HCT116 (cell line): Measurements from ENCODE around the gene CSK. TPM values are rescaled to one million over a fixed set of nuclear protein-coding genes. Genes with fewer than 3 reads are reported as not detected.

Experiments used
- ATAC-seq: fragments of 200-7000 bp; cut with Tn5 transposase; 2 replicates; pipeline ENCODE4 v1.9.1; 2020; ENCODE audit warnings: mild to moderate bottlenecking, moderate library complexity
- BruUV-seq: library from RNA; stranded (reverse); fragments of 400-500 nt; replicated peaks from 2 replicates; lab custom pipeline; 2021; lab: Mats Ljungman, UMichigan
- CTCF ChIA-PET: fragments of 300-600 bp; sonication (Branson Sonifier 250); formaldehyde crosslinking; loops from one replicate; lab custom pipeline; 2021; ENCODE audit warnings: antibody characterized with exemption; lab: Charles Lee
- POLR2A ChIA-PET: fragments of 300-600, 350-600 bp; sonication (Branson Sonifier 250); formaldehyde crosslinking; loops from one replicate; lab custom pipeline; 2021; ENCODE audit warnings: antibody characterized with exemption; lab: Charles Lee
- RAD21 ChIA-PET, 2 experiments: fragments of 300-600 bp; sonication (Branson Sonifier 250); formaldehyde crosslinking; loops; one replicate each; lab custom pipeline; 2023; ENCODE audit warnings: low total read pairs in 2 of 2; ENCODE audit not compliant: uncharacterized antibody in 2 of 2, unreplicated experiment in 2 of 2, low non-redundant PET in 1 of 2; lab: Charles Lee
- DNase-seq: peaks from one replicate; pipeline ENCODE4 v3.0.0-alpha.2; 2010; ENCODE audit warnings: low read depth, low spot score
- H2AFZ ChIP-seq: fragments of 200-600 bp; shearing (Covaris generic), sonication (generic); 2 replicates; pipeline ENCODE4 v1.6.1; 2017; ENCODE audit warnings: low read depth, mixed run types, mixed read lengths, antibody characterized with exemption, low read length; ENCODE audit not compliant: poor library complexity, severe bottlenecking
- H3K27ac ChIP-seq: 2 replicates; pipeline ENCODE4 v1.5.1; 2012; ENCODE audit warnings: low read depth, low read length
- H3K27me3 ChIP-seq: fragments of 200-600 bp; sonication (generic); 2 replicates; pipeline ENCODE4 v1.6.1; 2016; ENCODE audit warnings: mixed run types, low read length, mixed read lengths; ENCODE audit not compliant: insufficient read depth
- H3K36me3 ChIP-seq, 2 experiments: fragments of 200-500 bp in 1 of 2; fragments of 200-600 bp in 1 of 2; sonication (Bioruptor generic) in 1 of 2; sonication (generic) in 1 of 2; 2 replicates each; pipeline versions ENCODE4 v1.5.1 to v1.6.1; 2014 to 2016; ENCODE audit warnings: low read length in 2 of 2, inconsistent platforms in 1 of 2, mixed read lengths in 1 of 2, mixed run types in 1 of 2; ENCODE audit not compliant: insufficient read depth in 2 of 2, control insufficient read depth in 1 of 2
- H3K4me1 ChIP-seq, 2 experiments: fragments of 200-600 bp in 1 of 2; sonication (generic) in 1 of 2; 2 replicates each; pipeline versions ENCODE4 v1.5.1 to v1.6.1; 2012 to 2017; ENCODE audit warnings: low read length in 2 of 2, inconsistent platforms in 1 of 2, mild to moderate bottlenecking in 1 of 2, mixed read lengths in 1 of 2, mixed run types in 1 of 2, moderate library complexity in 1 of 2; ENCODE audit not compliant: insufficient read depth in 2 of 2, control insufficient read depth in 1 of 2
- H3K4me2 ChIP-seq: fragments of 200-600 bp; sonication (generic); 2 replicates; pipeline ENCODE4 v1.6.1; 2017; ENCODE audit warnings: mixed run types, low read length, mixed read lengths
- H3K4me3 ChIP-seq, 2 experiments: fragments of 200-600 bp in 1 of 2; sonication (generic) in 1 of 2; replicated peaks in 1 of 2; 2 replicates each; pipeline ENCODE4 v1.5.1; 2011 to 2016; ENCODE audit warnings: low read length in 2 of 2, control low read depth in 1 of 2, low read depth in 1 of 2, mild to moderate bottlenecking in 1 of 2, mixed read lengths in 1 of 2, mixed run types in 1 of 2
- H3K79me2 ChIP-seq: fragments of 200-600 bp; sonication (generic); 2 replicates; pipeline ENCODE4 v1.6.1; 2017; ENCODE audit warnings: mild to moderate bottlenecking, mixed run types, low read length, moderate library complexity, mixed read lengths; ENCODE audit not compliant: insufficient read depth
- H3K9ac ChIP-seq: fragments of 200-600 bp; sonication (generic); 2 replicates; pipeline ENCODE4 v1.6.1; 2016; ENCODE audit warnings: low read length, mixed read lengths
- H3K9me2 ChIP-seq: fragments of 200-600 bp; sonication (generic), shearing (Covaris generic); 2 replicates; pipeline ENCODE4 v1.6.1; 2017; ENCODE audit warnings: mixed run types, mild to moderate bottlenecking, moderate library complexity; ENCODE audit not compliant: insufficient read depth
- H3K9me3 ChIP-seq, 2 experiments: fragments of 200-500 bp in 1 of 2; fragments of 200-600 bp in 1 of 2; sonication (Bioruptor generic) in 1 of 2; sonication (generic) in 1 of 2; 2 replicates each; pipeline ENCODE4 v1.6.1; 2014 to 2017; ENCODE audit warnings: low read length in 2 of 2, mixed read lengths in 2 of 2, inconsistent platforms in 1 of 2, low read depth in 1 of 2, mild to moderate bottlenecking in 1 of 2, mixed run types in 1 of 2, moderate library complexity in 1 of 2; ENCODE audit not compliant: control insufficient read depth in 1 of 2, insufficient read depth in 1 of 2
- H4K20me1 ChIP-seq: fragments of 200-600 bp; sonication (generic), shearing (Covaris generic); 2 replicates; pipeline ENCODE4 v1.6.1; 2017; ENCODE audit warnings: mixed run types, mild to moderate bottlenecking, moderate library complexity; ENCODE audit not compliant: insufficient read depth
- CEBPB ChIP-seq: IDR thresholded peaks from 2 replicates; pipeline ENCODE4 v1.6.1; 2012; ENCODE audit warnings: low read depth
- ELF1 ChIP-seq: IDR thresholded peaks from 2 replicates; pipeline ENCODE4 v1.6.1; 2012; ENCODE audit warnings: low read depth, borderline replicate concordance
- EZH2 ChIP-seq: fragments of 200-600 bp; sonication (generic); IDR thresholded peaks from 2 replicates; pipeline ENCODE4 v1.6.1; 2017; ENCODE audit warnings: antibody characterized with exemption, mixed run types
- EZH2phosphoT487 ChIP-seq: fragments of 200-600 bp; IDR thresholded peaks from 2 replicates; pipeline ENCODE4 v1.6.1; 2018; ENCODE audit warnings: antibody characterized with exemption, borderline replicate concordance
- FOSL1 ChIP-seq: IDR thresholded peaks from 2 replicates; pipeline ENCODE4 v1.6.1; 2012; ENCODE audit warnings: low read depth
- JUND ChIP-seq: IDR thresholded peaks from 2 replicates; pipeline ENCODE4 v1.6.1; 2012
- MAX ChIP-seq: IDR thresholded peaks from 2 replicates; pipeline ENCODE4 v1.6.1; 2012
- POLR2A ChIP-seq: IDR thresholded peaks from 2 replicates; pipeline ENCODE4 v1.7.0; 2011; ENCODE audit warnings: borderline replicate concordance; ENCODE audit not compliant: insufficient read depth, insufficient read length; ENCODE audit errors: extremely low read depth
- POLR2AphosphoS5 ChIP-seq: IDR thresholded peaks from 2 replicates; pipeline ENCODE4 v1.6.1; 2011; ENCODE audit warnings: mild to moderate bottlenecking, low read depth, low read length, moderate library complexity
- RAD21 ChIP-seq: IDR thresholded peaks from 2 replicates; pipeline ENCODE4 v1.6.1; 2012; ENCODE audit warnings: low read depth, mild to moderate bottlenecking
- SIN3A ChIP-seq: IDR thresholded peaks from 2 replicates; pipeline ENCODE4 v1.6.1; 2012; ENCODE audit warnings: low read depth
- SP1 ChIP-seq: IDR thresholded peaks from 2 replicates; pipeline ENCODE4 v1.6.1; 2012; ENCODE audit warnings: low read depth
- SRF ChIP-seq: IDR thresholded peaks from 2 replicates; pipeline ENCODE4 v1.6.1; 2012; ENCODE audit warnings: low read depth
- TCF7L2 ChIP-seq: IDR thresholded peaks from 2 replicates; pipeline ENCODE4 v1.7.0; 2011; ENCODE audit warnings: borderline replicate concordance, inconsistent platforms; ENCODE audit not compliant: insufficient read depth, insufficient read length; ENCODE audit errors: extremely low read depth
- YY1 ChIP-seq: IDR thresholded peaks from 2 replicates; pipeline ENCODE4 v1.6.1; 2011; ENCODE audit warnings: low read length, low read depth, moderate library complexity, mild to moderate bottlenecking; ENCODE audit not compliant: insufficient replicate concordance; ENCODE audit errors: extremely low read depth
- ZFX ChIP-seq: fragments of 450-650 bp; IDR thresholded peaks from 2 replicates; pipeline ENCODE4 v1.6.1; 2017
- intact Hi-C: fragments of 100-400 bp; cut with micrococcal nuclease; formaldehyde crosslinking; loops from 2 replicates; pipeline ENCODE4 v1.10.0; 2022
- total RNA-seq: library from RNA; stranded (reverse); gene quantifications from one replicate; pipeline ENCODE4 v1.2.1, GENCODE V29; 2021; ENCODE audit not compliant: unreplicated experiment

CSK gene
- total RNA-seq, 1 experiment from 2014 or later = 72.2 TPM

GRCh38 chr15:74843445-74843828 lies 61.6 kb downstream of the CSK start:
- BruUV-seq = TSS peak; percentile 95
- H2AFZ ChIP-seq = no peak overlapping the region
- POLR2A ChIA-PET = interaction anchor here (1.0 kb wide), 1 partner anchor 12 kb away, joined by 3 read pairs; no protein-coding TSS in a partner anchor

GRCh38 chr15:74843891-74844299 lies 62.0 kb downstream of the CSK start:
- BruUV-seq = no TSS peak
- ChIA-PET CTCF (interaction anchor here (1.2 to 1.9 kb wide), 3 partner anchors 57 to 73 kb away, joined by 4 to 8 read pairs (median 5); no protein-coding TSS in a partner anchor), POLR2A (interaction anchor here (1.0 kb wide), 1 partner anchor 12 kb away, joined by 3 read pairs; no protein-coding TSS in a partner anchor), RAD21 (no interaction called here)
- Histone ChIP-seq H3K9me3 (no peaks in the 10 kb centered on the region), H3K9me2 (no peaks in the 10 kb centered on the region), H4K20me1 (no peaks in the 10 kb centered on the region), H3K4me2 (peak overlapping the region; percentile 90), H3K79me2 (peaks cover 6% of the 10 kb centered on the region; the same call in 1 of the 2 replicates), H3K36me3 (peaks cover 17 to 26% of the 10 kb centered on the region in 2 experiments; a peak in 3 of 4 replicates), H2AFZ (no peak overlapping the region), H3K4me3 (peak overlapping the region; percentile 53 to 78), H3K27ac (peak overlapping the region; percentile 93), H3K27me3 (no peaks in the 10 kb centered on the region), H3K4me1 (peaks cover 9 to 21% of the 10 kb centered on the region in 2 experiments; a peak in 3 of 4 replicates), H3K9ac (peak overlapping the region; percentile 88)
- intact Hi-C loops = loop anchor here (2.0 kb wide), 1 partner anchor 29 kb away; the partner anchor contains the start of gene SCAMP2
- no peak for DNase-seq
- no peak for TF ChIP-seq MAX
- no peak for TF ChIP-seq TCF7L2
- no peak for TF ChIP-seq JUND
- no peak for TF ChIP-seq ELF1
- TF ChIP-seq SIN3A = no peak
- TF ChIP-seq POLR2A = no peak
- TF ChIP-seq EZH2phosphoT487 = no peak
- TF ChIP-seq CEBPB = no peak
- TF ChIP-seq ZFX = no peak
- no peak for TF ChIP-seq SP1
- TF ChIP-seq FOSL1 = no peak
- TF ChIP-seq RAD21 = no peak
- no peak for ATAC-seq

More at GRCh38 chr15:74843445-74843828, 61.6 kb downstream of the CSK start:
- H3K9ac ChIP-seq = peak overlapping the region; percentile 88
- no peaks in the 10 kb centered on the region for H4K20me1 ChIP-seq
- ChIA-PET CTCF (interaction anchor here (1.1 to 1.9 kb wide), 3 partner anchors 58 to 145 kb away, joined by 3 to 8 read pairs (median 4); no protein-coding TSS in a partner anchor), RAD21 (interaction anchor here in 1 of 2 experiments (1.6 kb wide), 1 partner anchor 58 kb away, joined by 3 read pairs; no protein-coding TSS in a partner anchor)
- H3K27ac ChIP-seq = peak overlapping the region; percentile 93
- ATAC-seq (no peak), DNase-seq (no peak)
- H3K4me3 ChIP-seq = peak overlapping the region; percentile 53 to 78
- no peaks in the 10 kb centered on the region for H3K9me2 ChIP-seq
- peaks cover 6% of the 10 kb centered on the region; the same call in 1 of the 2 replicates for H3K79me2 ChIP-seq
- TF ChIP-seq POLR2AphosphoS5 (no peak), JUND (no peak), EZH2 (no peak), SRF (no peak), SIN3A (peak; percentile 7; the same call in 1 of the 2 replicates), YY1 (no peak)
- peaks cover 13 to 22% of the 10 kb centered on the region in 2 experiments; a peak in 2 of 4 replicates for H3K36me3 ChIP-seq
- H3K4me1 ChIP-seq = peaks cover 9 to 21% of the 10 kb centered on the region in 2 experiments; a peak in 3 of 4 replicates
- intact Hi-C loops = loop anchor here (2.0 kb wide), 1 partner anchor 29 kb away; the partner anchor contains the start of gene SCAMP2
- no peaks in the 10 kb centered on the region for H3K27me3 ChIP-seq
- H3K9me3 ChIP-seq = no peaks in the 10 kb centered on the region
- H3K4me2 ChIP-seq = peak overlapping the region; percentile 90
